PC-3 (cell line): ENCODE measurements around the gene AP1M2. TPM values are rescaled to one million over a fixed set of nuclear protein-coding genes. Genes with fewer than 3 reads are reported as not detected.

ENCODE experiments used
- ATAC-seq: fragments of 200-7000 bp; cut with Tn5 transposase; 2 replicates; pipeline ENCODE4 v1.9.1; 2020; ENCODE audit warnings: mild to moderate bottlenecking, moderate library complexity
- BruUV-seq: library from RNA; stranded (reverse); fragments of 400-500 nt; replicated peaks from 2 replicates; lab custom pipeline; 2021; lab: Mats Ljungman, UMichigan
- CTCF ChIA-PET: fragments of 300-600 bp; sonication (Branson Sonifier 250); formaldehyde crosslinking; loops from one replicate; lab custom pipeline; 2022; ENCODE audit warnings: antibody characterized with exemption; lab: Charles Lee
- POLR2A ChIA-PET: fragments of 300-600 bp; sonication (Branson Sonifier 250); formaldehyde crosslinking; loops from one replicate; lab custom pipeline; 2022; ENCODE audit warnings: antibody characterized with exemption; ENCODE audit not compliant: unreplicated experiment; lab: Charles Lee
- DNase-seq: peaks from one replicate; pipeline ENCODE4 v3.0.0-alpha.2; 2015
- H2AFZ ChIP-seq: fragments of 300-600 bp; sonication (generic); 2 replicates; pipeline ENCODE4 v1.6.0; 2016; ENCODE audit warnings: antibody characterized with exemption, low read length
- H3F3A ChIP-seq: fragments of 300-600 bp; sonication (generic); one replicate; pipeline ENCODE4 v1.6.0; 2017; ENCODE audit warnings: antibody characterized with exemption, low read length, control low read depth, mild to moderate bottlenecking; ENCODE audit not compliant: unreplicated experiment
- H3K27ac ChIP-seq: fragments of 300-600 bp; sonication (generic); 2 replicates; pipeline ENCODE4 v1.5.1; 2016; ENCODE audit warnings: mild to moderate bottlenecking, low read length
- H3K27me3 ChIP-seq: fragments of 300-600 bp; sonication (generic); 2 replicates; pipeline ENCODE4 v1.6.1; 2016; ENCODE audit warnings: low read length, mixed read lengths
- H3K36me3 ChIP-seq: fragments of 300-600 bp; sonication (generic); 2 replicates; pipeline ENCODE4 v1.6.1; 2016; ENCODE audit warnings: low read depth, mixed run types, low read length, mixed read lengths
- H3K4me1 ChIP-seq: fragments of 300-600 bp; sonication (generic); 2 replicates; pipeline ENCODE4 v1.5.1; 2016; ENCODE audit warnings: low read length; ENCODE audit not compliant: insufficient read depth
- H3K4me2 ChIP-seq: fragments of 300-600 bp; sonication (generic); 2 replicates; pipeline ENCODE4 v1.6.0; 2016; ENCODE audit warnings: low read length
- H3K4me3 ChIP-seq: fragments of 300-600 bp; sonication (generic); 2 replicates; pipeline ENCODE4 v1.5.1; 2016; ENCODE audit warnings: mild to moderate bottlenecking, low read length, mixed read lengths
- H3K79me2 ChIP-seq: fragments of 300-600 bp; sonication (generic); 2 replicates; pipeline ENCODE4 v1.6.1; 2017; ENCODE audit warnings: low read length, mixed read lengths
- H3K9ac ChIP-seq: fragments of 300-600 bp; sonication (generic); 2 replicates; pipeline ENCODE4 v1.6.0; 2016; ENCODE audit warnings: mild to moderate bottlenecking, low read length
- H3K9me2 ChIP-seq: fragments of 300-600 bp; sonication (generic); replicated peaks from 2 replicates; pipeline ENCODE4 v1.6.1; 2016; ENCODE audit warnings: mixed run types, low read length, mixed read lengths
- H3K9me3 ChIP-seq: fragments of 300-600 bp; sonication (generic); 2 replicates; pipeline ENCODE4 v1.6.1; 2016; ENCODE audit warnings: low read length, mixed read lengths
- H4K20me1 ChIP-seq: fragments of 300-600 bp; sonication (generic); 2 replicates; pipeline ENCODE4 v1.6.1; 2016; ENCODE audit warnings: low read length, mixed read lengths
- EZH2 ChIP-seq: fragments of 300-600 bp; sonication (generic); IDR thresholded peaks from one replicate; pipeline ENCODE4 v1.6.1; 2017; ENCODE audit warnings: antibody characterized with exemption, mild to moderate bottlenecking, low read length; ENCODE audit not compliant: unreplicated experiment
- EZH2phosphoT487 ChIP-seq: fragments of 300-600 bp; sonication (generic); IDR thresholded peaks from 2 replicates; pipeline ENCODE4 v1.6.1; 2018; ENCODE audit warnings: mild to moderate bottlenecking, antibody characterized with exemption, low read length, borderline replicate concordance
- intact Hi-C: fragments of 100-400 bp; cut with micrococcal nuclease; formaldehyde crosslinking; loops from 2 replicates; pipeline ENCODE4 v1.9.0; 2023
- total RNA-seq: library from RNA; depleted of rRNA; stranded (reverse); fragments of >200 nt; gene quantifications from 2 replicates; pipeline ENCODE4 v1.2.3, GENCODE V29; 2014
- TF ChIP-seq, protein P1 (sequence below): fragments of 300-600 bp; sonication (generic); conservative IDR thresholded peaks from 2 replicates; pipeline ENCODE4 v1.5.1; 2017; ENCODE audit warnings: antibody characterized with exemption, low read depth, mild to moderate bottlenecking, low read length

Gene AP1M2
- total RNA-seq, 1 experiment from 2014 or later, result 50.0 TPM

DNA sequence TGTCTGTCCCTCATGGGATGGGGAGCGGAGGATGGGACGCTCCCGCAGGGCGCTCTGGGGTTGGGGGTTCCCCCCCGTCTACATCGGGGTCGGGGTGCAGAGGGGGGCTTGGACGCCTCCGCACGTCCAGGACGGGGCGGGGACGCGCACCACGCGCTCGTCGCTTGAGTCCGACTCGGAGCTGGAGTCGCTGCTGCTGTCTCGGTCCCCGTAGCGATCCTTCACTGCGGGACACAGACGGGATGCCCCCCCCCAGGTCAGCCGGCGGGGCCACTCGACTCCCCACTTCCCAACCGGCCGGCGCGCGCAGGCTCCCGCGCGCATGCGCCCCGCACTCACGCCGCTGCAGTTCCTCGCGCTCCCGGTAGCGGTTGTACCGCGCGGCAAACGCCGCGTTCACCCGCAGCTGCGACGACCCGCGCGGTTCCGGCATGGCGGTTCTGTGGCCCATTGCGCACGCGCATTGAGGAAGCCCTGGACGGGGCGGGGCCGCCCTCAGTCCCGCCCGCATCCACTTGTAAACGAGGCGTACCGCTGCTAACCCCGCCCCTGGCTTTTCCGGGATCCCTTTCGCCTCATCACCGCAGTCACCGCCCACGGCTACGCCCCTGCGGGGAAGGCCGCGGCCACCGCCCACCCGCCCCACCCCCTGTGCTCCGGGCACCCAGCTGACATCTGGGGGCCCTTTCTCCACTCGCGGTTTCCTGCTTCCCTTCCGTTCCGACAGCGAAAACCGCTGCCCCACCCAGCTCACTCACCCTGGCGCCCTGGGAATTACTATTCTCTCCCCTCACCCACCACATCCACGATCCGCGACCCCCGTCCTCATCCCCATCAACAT is 21.3 kb downstream of the AP1M2 start, which contains the start of gene KRI1:
TSS of gene KRI1 (minus strand) at position 444 of the 841 bp plus-strand sequence. CDS start at position 433, 11 bp downstream.
- Histone ChIP-seq H3K36me3 (peaks cover 5% of the 10 kb centered on the region; the same call in 1 of the 2 replicates), H3K9me3 (no peaks in the 10 kb centered on the region), H3K9me2 (no peaks in the 10 kb centered on the region), H3K4me2 (peak within 1 kb of the TSS; percentile 96), H3K4me1 (peaks cover 32% of the 10 kb centered on the region), H3K27me3 (no peaks in the 10 kb centered on the region), H3F3A (no peaks in the 10 kb centered on the region), H3K27ac (peak within 1 kb of the TSS; percentile 24; the same call in 1 of the 2 replicates), H3K4me3 (peak within 1 kb of the TSS; percentile 79), H3K9ac (peak within 1 kb of the TSS; percentile 91), H4K20me1 (no peaks in the 10 kb centered on the region), H3K79me2 (peaks cover 29% of the 10 kb centered on the region), H2AFZ (peak within 1 kb of the TSS; percentile 70)
- CTCF ChIA-PET, result interaction anchor here (0.5 to 0.7 kb wide), 4 partner anchors 57 to 104 kb away, joined by 4 to 8 read pairs (median 6); no protein-coding TSS in a partner anchor
- intact Hi-C loops, result no loop called here
- POLR2A ChIA-PET, result interaction anchor here (0.6 kb wide), 1 partner anchor 285 kb away, joined by 3 read pairs; no protein-coding TSS in a partner anchor
- BruUV-seq, result no TSS peak
- TF ChIP-seq EZH2phosphoT487 (no peak), EZH2 (no peak)
- TF ChIP-seq, protein P1, sequence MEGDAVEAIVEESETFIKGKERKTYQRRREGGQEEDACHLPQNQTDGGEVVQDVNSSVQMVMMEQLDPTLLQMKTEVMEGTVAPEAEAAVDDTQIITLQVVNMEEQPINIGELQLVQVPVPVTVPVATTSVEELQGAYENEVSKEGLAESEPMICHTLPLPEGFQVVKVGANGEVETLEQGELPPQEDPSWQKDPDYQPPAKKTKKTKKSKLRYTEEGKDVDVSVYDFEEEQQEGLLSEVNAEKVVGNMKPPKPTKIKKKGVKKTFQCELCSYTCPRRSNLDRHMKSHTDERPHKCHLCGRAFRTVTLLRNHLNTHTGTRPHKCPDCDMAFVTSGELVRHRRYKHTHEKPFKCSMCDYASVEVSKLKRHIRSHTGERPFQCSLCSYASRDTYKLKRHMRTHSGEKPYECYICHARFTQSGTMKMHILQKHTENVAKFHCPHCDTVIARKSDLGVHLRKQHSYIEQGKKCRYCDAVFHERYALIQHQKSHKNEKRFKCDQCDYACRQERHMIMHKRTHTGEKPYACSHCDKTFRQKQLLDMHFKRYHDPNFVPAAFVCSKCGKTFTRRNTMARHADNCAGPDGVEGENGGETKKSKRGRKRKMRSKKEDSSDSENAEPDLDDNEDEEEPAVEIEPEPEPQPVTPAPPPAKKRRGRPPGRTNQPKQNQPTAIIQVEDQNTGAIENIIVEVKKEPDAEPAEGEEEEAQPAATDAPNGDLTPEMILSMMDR, result no peak
- peak; percentile 99 for DNase-seq
- ATAC-seq, result peak; percentile 58

DNA sequence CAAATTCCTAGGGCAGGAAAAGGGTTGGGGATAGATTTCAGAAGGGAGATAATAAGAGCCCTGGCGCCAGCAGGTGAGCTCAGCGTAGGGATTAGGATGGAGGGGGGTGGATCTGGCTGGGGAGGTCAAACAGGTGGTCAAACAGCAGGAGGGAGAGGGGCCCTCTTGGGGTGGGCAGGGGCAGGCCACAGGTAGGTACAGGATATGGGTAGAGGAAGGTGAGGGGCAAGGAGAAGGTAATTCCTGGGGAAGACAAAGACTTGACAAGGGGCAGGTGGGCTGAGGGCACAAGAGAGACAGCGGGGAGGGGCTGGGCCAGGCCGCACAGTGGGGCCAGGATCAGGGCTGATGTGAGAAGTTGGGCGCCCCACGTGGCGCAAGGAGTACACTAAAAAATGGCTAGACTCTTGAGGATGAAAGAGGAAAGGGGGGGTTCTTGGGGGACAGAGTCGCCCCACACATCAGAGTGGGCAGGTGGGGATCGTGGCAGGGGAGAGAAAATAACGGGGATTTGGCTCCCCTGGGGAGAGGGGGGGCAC is 22.0 kb downstream of the AP1M2 start:
- TF ChIP-seq, protein P1, result peak; percentile 56
- TF ChIP-seq EZH2 (no peak), EZH2phosphoT487 (no peak)
- Histone ChIP-seq H2AFZ (peak overlapping the region; percentile 70), H3K27ac (peak overlapping the region; percentile 15; the same call in 1 of the 2 replicates), H3K27me3 (no peaks in the 10 kb centered on the region), H3K4me3 (peak overlapping the region; percentile 79), H3K9me2 (no peaks in the 10 kb centered on the region), H4K20me1 (no peaks in the 10 kb centered on the region), H3K9me3 (no peaks in the 10 kb centered on the region), H3K4me1 (peaks cover 32% of the 10 kb centered on the region), H3K36me3 (peaks cover 11% of the 10 kb centered on the region; the same call in 1 of the 2 replicates), H3K79me2 (peaks cover 29% of the 10 kb centered on the region), H3F3A (no peaks in the 10 kb centered on the region), H3K9ac (peak overlapping the region; percentile 91), H3K4me2 (peak overlapping the region; percentile 85)
- ChIA-PET POLR2A (no interaction called here), CTCF (interaction anchor here (0.5 kb wide), 1 partner anchor 104 kb away, joined by 5 read pairs; no protein-coding TSS in a partner anchor)
- DNase-seq, result peak; percentile 35
- intact Hi-C loops, result no loop called here
- BruUV-seq, result no TSS peak
- peak; percentile 2; the same call in 1 of the 2 replicates for ATAC-seq
